Measurements from ENCODE around the gene KLK1.
"Not testable (repeated sequence)": the region's sequence is repeated elsewhere in the genome, so short reads cannot be mapped to it uniquely, and the experiment has no call there.

KLK1 gene

DNA sequence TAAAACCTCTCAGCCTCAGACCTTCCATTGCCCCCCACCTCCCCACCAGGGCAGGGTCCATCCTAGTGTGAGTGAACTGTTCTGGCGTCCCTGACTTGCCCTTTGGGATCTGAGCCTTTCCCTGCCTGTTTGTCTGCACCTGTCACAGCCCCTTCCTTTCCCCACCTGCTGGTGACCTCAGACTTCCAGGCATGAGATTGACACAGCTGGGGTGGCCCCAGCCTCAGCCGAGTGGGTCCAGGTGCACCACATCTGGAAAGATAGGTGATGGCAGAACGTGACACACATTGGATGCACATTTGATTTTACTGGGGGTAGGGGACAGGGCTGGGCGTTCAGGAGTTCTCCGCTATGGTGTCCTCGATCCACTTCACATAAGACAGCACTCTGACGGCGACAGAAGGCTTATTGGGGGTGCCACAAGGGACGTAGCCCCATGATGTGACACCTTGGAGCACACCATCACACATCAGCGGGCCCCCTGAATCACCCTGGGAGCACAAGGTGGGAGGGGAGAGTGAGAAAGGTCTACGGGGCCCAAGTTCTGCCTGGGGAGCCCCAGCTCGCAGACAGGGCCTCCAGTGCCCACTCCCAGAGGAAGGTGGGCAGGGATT lies 4.6 kb downstream of the KLK1 start:
- TF ChIP-seq, protein P1, sequence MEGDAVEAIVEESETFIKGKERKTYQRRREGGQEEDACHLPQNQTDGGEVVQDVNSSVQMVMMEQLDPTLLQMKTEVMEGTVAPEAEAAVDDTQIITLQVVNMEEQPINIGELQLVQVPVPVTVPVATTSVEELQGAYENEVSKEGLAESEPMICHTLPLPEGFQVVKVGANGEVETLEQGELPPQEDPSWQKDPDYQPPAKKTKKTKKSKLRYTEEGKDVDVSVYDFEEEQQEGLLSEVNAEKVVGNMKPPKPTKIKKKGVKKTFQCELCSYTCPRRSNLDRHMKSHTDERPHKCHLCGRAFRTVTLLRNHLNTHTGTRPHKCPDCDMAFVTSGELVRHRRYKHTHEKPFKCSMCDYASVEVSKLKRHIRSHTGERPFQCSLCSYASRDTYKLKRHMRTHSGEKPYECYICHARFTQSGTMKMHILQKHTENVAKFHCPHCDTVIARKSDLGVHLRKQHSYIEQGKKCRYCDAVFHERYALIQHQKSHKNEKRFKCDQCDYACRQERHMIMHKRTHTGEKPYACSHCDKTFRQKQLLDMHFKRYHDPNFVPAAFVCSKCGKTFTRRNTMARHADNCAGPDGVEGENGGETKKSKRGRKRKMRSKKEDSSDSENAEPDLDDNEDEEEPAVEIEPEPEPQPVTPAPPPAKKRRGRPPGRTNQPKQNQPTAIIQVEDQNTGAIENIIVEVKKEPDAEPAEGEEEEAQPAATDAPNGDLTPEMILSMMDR (IDR thresholded peaks at IDR 0.05; ENCODE audit: control insufficient read depth, extremely low read depth, insufficient read depth): no peak
- H3K4me3 ChIP-seq (ENCODE audit: low read depth, low read length): no peak overlapping the region
- DNase-seq (ENCODE audit: low read depth): no peak

DNA sequence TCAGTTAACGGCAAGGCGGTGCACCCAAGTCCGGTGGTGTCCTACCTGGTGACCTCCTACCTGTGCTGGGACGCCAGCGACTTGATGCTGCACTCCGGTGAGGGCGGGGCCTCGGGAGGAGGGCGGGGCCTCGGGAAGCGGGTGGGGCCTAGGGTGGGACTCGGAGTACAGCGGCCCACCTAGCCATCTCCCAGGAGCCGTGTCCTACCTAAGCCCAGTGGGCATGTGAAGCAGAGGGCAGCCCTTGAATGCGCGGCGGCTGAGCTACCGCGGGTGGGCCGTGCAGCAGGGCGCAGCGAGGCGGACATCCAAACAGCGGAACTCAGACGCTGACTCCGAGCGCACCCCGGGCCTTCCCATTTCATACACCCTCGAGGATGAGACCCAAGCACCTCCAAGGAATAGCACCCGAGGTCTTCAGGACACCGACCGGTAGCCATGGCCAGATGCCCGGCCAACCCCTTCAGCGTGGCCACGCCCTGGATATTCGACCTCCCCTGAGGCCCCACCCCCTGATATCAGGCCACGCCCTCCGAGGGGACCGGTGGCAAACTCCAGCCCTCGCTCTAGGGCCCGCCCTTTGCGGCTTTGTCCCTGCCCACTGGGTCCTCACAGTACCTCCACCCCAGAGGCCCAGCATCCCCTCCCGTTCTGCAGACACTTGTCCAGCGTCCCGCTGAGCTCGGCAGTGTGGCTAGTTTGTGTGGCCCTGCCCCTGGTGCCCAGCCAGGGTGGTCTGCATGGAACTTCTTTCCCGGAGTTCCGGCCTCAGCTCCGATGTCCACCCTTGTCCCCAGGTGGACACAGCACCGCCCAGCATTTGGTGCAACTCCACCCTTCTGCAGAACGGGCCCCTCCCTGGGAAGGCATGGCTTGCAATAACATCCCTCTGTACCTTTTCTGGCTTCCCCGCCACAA lies 5.4 kb downstream of the KLK1 start:
- DNase-seq (ENCODE audit: low read depth): no peak
- H3K4me3 ChIP-seq (ENCODE audit: low read depth, low read length): peak overlapping the region; percentile 34
- TF ChIP-seq, protein P1 (IDR thresholded peaks at IDR 0.05; ENCODE audit: control insufficient read depth, extremely low read depth, insufficient read depth): no peak

DNA sequence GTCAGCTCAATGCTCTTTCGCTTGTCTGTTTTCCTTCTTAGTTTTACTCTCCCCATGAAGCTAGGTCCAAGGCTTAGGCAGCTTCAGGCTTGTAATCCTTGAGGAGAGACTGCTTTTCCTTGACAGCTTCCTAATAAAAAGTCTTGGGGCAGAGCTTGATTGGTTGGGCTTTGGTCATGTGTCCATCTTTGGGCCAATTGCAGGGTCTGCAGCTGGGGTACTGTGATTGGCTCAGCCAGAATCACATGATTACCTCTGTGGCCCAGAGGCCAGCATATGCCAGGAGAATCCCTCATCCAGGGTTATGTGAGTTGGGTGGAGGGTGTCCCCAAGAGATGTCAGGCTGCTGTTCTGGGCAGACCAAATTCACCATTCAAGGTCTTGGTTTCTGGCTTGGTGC lies 8.1 kb downstream of the KLK1 start:
- DNase-seq (ENCODE audit: low read depth): no peak
- no peak overlapping the region for H3K4me3 ChIP-seq (ENCODE audit: low read depth, low read length)
- TF ChIP-seq, protein P1 (IDR thresholded peaks at IDR 0.05; ENCODE audit: control insufficient read depth, extremely low read depth, insufficient read depth): no peak

DNA sequence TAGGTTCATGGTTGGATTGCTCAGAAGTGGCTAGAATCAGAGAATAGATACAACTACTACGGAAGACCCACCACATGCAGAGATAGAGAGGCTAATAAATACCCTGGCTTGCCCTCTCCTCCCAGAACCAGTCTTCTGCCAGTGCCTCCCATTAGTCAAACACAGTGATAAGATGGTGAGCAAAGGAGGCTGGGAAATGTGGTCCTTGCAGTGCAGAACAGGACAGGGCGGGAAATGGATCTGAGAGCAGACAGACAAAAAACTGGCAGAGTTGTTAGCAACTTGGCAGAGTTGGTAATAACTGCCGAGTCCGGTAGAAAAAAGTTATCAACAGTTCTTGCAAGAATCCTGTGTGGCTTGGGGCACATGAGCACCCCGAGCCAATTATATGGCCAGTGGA lies 8.7 kb downstream of the KLK1 start:
- DNase-seq (ENCODE audit: low read depth): no peak
- H3K4me3 ChIP-seq (ENCODE audit: low read depth, low read length): no peak overlapping the region
- TF ChIP-seq, protein P1 (IDR thresholded peaks at IDR 0.05; ENCODE audit: control insufficient read depth, extremely low read depth, insufficient read depth): no peak

DNA sequence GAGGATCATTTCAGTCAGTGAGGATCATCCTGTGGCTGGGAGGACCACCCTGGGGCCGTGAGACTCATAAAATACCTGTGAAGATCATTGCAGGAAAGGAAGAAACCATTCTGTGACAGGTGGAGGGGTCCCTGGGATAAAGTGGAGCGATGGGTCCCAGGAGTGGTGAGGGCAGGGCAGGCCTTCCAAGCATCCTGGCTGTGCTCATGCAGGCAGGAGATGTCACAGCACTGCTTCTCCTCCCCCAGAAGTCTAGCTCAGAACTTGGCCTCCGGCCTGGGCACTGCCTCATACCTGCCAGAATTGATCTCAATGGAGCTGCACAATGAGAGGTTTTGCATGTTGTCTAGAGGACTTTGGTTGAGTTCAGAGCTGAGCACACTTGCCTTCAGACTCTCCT lies 11.1 kb downstream of the KLK1 start:
- DNase-seq (ENCODE audit: low read depth): no peak
- TF ChIP-seq, protein P1 (IDR thresholded peaks at IDR 0.05; ENCODE audit: control insufficient read depth, extremely low read depth, insufficient read depth): no peak
- H3K4me3 ChIP-seq (ENCODE audit: low read depth, low read length): no peak overlapping the region

DNA sequence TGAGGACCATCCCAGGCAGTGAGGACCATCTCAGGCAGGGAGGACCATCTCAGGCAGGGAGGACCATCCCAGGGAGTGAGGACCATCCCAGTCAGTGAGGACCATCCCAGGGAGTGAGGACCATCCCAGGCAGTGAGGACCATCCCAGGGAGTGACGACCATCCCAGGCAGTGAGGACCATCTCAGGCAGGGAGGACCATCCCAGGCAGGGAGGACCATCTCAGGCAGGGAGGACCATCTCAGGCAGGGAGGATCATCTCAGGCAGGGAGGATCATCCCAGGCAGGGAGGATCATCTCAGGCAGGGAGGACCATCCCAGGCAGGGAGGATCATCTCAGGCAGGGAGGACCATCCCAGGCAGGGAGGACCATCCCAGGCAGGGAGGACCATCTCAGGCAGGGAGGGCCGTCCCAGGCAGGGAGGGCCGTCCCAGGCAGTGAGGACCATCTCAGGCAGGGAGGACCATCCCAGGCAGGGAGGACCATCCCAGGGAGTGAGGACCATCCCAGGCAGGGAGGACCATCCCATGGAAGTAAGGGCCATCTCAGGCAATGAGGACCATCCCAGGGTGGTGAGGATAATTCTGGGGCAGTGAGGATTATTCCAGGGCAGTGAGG lies 11.9 kb downstream of the KLK1 start:
- not testable (repeated sequence) for DNase-seq (ENCODE audit: low read depth); H3K4me3 ChIP-seq (ENCODE audit: low read depth, low read length)

DNA sequence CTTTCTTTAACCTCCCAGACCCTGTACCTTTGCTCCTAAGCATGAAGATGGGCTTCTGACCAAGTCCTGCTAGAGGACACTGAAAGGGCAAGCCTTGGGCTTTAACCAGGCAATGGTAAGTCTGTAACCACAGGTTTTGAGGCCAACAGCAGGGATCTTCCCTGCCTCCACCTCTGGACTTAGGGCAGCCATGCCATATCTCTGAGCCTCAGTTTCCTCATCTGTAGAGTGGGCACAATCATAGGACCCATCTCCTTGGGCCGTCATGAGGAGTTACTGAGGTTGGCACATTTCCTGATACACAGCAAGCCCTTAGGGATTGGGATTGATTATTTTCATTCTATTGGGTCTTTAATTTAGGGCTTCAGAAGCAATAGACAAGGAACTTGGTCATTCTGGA lies 14.7 kb downstream of the KLK1 start:
- no peak for DNase-seq (ENCODE audit: low read depth)
- H3K4me3 ChIP-seq (ENCODE audit: low read depth, low read length): no peak overlapping the region
- TF ChIP-seq, protein P1 (IDR thresholded peaks at IDR 0.05; ENCODE audit: control insufficient read depth, extremely low read depth, insufficient read depth): no peak
